ENCODE data around the gene LIMCH1.

GRCh38 chr4:41712425-41712824 lies 174.5 kb downstream of the LIMCH1 start:
- TF ChIP-seq, protein P1, sequence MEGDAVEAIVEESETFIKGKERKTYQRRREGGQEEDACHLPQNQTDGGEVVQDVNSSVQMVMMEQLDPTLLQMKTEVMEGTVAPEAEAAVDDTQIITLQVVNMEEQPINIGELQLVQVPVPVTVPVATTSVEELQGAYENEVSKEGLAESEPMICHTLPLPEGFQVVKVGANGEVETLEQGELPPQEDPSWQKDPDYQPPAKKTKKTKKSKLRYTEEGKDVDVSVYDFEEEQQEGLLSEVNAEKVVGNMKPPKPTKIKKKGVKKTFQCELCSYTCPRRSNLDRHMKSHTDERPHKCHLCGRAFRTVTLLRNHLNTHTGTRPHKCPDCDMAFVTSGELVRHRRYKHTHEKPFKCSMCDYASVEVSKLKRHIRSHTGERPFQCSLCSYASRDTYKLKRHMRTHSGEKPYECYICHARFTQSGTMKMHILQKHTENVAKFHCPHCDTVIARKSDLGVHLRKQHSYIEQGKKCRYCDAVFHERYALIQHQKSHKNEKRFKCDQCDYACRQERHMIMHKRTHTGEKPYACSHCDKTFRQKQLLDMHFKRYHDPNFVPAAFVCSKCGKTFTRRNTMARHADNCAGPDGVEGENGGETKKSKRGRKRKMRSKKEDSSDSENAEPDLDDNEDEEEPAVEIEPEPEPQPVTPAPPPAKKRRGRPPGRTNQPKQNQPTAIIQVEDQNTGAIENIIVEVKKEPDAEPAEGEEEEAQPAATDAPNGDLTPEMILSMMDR (IDR thresholded peaks at IDR 0.05): no peak
- no peak for TF ChIP-seq POLR2A (IDR thresholded peaks at IDR 0.05)

Data from testis (tissue), 2 donors.